Loucy (cell line): ENCODE results near the gene FAM111B.

Experiments
- H2AFZ ChIP-seq: fragments of 200-600 bp; sonication (generic); 2 replicates; pipeline ENCODE4 v1.6.0; 2016; ENCODE audit warnings: antibody characterized with exemption, mild to moderate bottlenecking, low read length, moderate library complexity
- H3F3A ChIP-seq: fragments of 200-600 bp; 2 replicates; pipeline ENCODE4 v1.6.0; 2016; ENCODE audit warnings: antibody characterized with exemption, low read depth, mild to moderate bottlenecking
- H3K27me3 ChIP-seq: fragments of 200-600 bp; sonication (generic); 2 replicates; pipeline ENCODE4 v1.6.1; 2014; ENCODE audit warnings: low read length, mild to moderate bottlenecking; ENCODE audit not compliant: insufficient read depth, poor library complexity, severe bottlenecking
- H3K36me3 ChIP-seq: fragments of 200-600 bp; sonication (generic); 2 replicates; pipeline ENCODE4 v1.6.1; 2016; ENCODE audit warnings: low read length; ENCODE audit not compliant: insufficient read depth
- H3K4me1 ChIP-seq: fragments of 200-600 bp; sonication (generic); 2 replicates; pipeline ENCODE4 v1.5.1; 2014; ENCODE audit warnings: low read length, mild to moderate bottlenecking; ENCODE audit not compliant: insufficient read depth, poor library complexity, severe bottlenecking
- H3K4me2 ChIP-seq: fragments of 200-600 bp; sonication (generic); 2 replicates; pipeline ENCODE4 v1.6.0; 2014; ENCODE audit warnings: antibody characterized with exemption, low read length, low read depth, mild to moderate bottlenecking; ENCODE audit not compliant: poor library complexity, severe bottlenecking
- H3K4me3 ChIP-seq: fragments of 200-600 bp; sonication (generic); 2 replicates; pipeline ENCODE4 v1.5.1; 2014; ENCODE audit warnings: low read length, mild to moderate bottlenecking, mixed read lengths; ENCODE audit not compliant: poor library complexity, severe bottlenecking
- H3K79me2 ChIP-seq: fragments of 200-600 bp; sonication (generic); 2 replicates; pipeline ENCODE4 v1.6.1; 2014; ENCODE audit warnings: low read length; ENCODE audit not compliant: insufficient read depth
- H3K9ac ChIP-seq: fragments of 200-600 bp; sonication (generic); 2 replicates; pipeline ENCODE4 v1.6.0; 2014; ENCODE audit warnings: mild to moderate bottlenecking, low read depth, low read length, moderate library complexity; ENCODE audit not compliant: poor library complexity, severe bottlenecking
- H3K9me2 ChIP-seq: fragments of 200-600 bp; sonication (generic); replicated peaks from 2 replicates; pipeline ENCODE4 v1.6.1; 2016; ENCODE audit warnings: low read depth, low read length, mixed read lengths
- H3K9me3 ChIP-seq: fragments of 200-600 bp; sonication (generic); 2 replicates; pipeline ENCODE4 v1.6.1; 2014; ENCODE audit warnings: mild to moderate bottlenecking, antibody characterized with exemption, low read length, low read depth; ENCODE audit not compliant: insufficient read depth
- H4K20me1 ChIP-seq: fragments of 200-600 bp; sonication (generic); 2 replicates; pipeline ENCODE4 v1.6.0; 2014; ENCODE audit warnings: antibody characterized with exemption, low read length, mild to moderate bottlenecking; ENCODE audit not compliant: insufficient read depth, poor library complexity, severe bottlenecking
- EZH2phosphoT487 ChIP-seq: fragments of 200-600 bp; IDR thresholded peaks from 2 replicates; pipeline ENCODE4 v1.6.1; 2018; ENCODE audit warnings: antibody characterized with exemption, mild to moderate bottlenecking, moderate library complexity, borderline replicate concordance
- TF ChIP-seq, protein P1 (sequence below): fragments of 200-600 bp; sonication (generic); conservative IDR thresholded peaks from 2 replicates; pipeline ENCODE4 v1.5.1; 2014; ENCODE audit warnings: mild to moderate bottlenecking, antibody characterized with exemption, low read length

Gene FAM111B

DNA sequence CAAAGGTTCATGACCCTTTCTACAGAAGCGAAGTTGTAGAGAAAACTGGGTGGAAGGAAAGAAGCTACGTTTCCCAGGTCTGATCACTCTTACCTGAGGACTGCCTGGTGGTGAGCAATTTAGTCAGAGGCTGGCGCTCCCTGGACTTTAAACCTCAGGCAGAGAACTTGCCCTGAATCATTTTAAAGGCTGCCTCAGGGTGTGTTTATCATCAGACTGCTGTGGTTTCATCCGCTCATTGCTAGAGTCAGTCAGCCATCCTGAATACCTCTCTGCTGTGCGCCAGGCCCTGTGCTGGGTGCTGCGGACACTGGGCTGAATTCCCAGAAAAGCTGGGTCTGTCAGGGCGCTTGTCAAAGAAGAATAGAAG, 67.6 kb downstream of the FAM111B start:
- H4K20me1 ChIP-seq, result peaks cover 4% of the 10 kb centered on the region
- no peak overlapping the region for H3K4me3 ChIP-seq
- H3K9me2 ChIP-seq, result no peaks in the 10 kb centered on the region
- H3F3A ChIP-seq, result no peaks in the 10 kb centered on the region
- H3K79me2 ChIP-seq, result no peaks in the 10 kb centered on the region; the same call in 1 of the 2 replicates
- H3K9ac ChIP-seq, result no peak overlapping the region
- H3K27me3 ChIP-seq, result peaks cover 5% of the 10 kb centered on the region
- TF ChIP-seq, protein P1, sequence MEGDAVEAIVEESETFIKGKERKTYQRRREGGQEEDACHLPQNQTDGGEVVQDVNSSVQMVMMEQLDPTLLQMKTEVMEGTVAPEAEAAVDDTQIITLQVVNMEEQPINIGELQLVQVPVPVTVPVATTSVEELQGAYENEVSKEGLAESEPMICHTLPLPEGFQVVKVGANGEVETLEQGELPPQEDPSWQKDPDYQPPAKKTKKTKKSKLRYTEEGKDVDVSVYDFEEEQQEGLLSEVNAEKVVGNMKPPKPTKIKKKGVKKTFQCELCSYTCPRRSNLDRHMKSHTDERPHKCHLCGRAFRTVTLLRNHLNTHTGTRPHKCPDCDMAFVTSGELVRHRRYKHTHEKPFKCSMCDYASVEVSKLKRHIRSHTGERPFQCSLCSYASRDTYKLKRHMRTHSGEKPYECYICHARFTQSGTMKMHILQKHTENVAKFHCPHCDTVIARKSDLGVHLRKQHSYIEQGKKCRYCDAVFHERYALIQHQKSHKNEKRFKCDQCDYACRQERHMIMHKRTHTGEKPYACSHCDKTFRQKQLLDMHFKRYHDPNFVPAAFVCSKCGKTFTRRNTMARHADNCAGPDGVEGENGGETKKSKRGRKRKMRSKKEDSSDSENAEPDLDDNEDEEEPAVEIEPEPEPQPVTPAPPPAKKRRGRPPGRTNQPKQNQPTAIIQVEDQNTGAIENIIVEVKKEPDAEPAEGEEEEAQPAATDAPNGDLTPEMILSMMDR, result no peak
- TF ChIP-seq EZH2phosphoT487, result no peak
- peaks cover 7% of the 10 kb centered on the region; the same call in 1 of the 2 replicates for H3K9me3 ChIP-seq
- H3K36me3 ChIP-seq, result no peaks in the 10 kb centered on the region
- no peak overlapping the region for H3K4me2 ChIP-seq
- H2AFZ ChIP-seq, result no peak overlapping the region
- H3K4me1 ChIP-seq, result peaks cover 9% of the 10 kb centered on the region

GRCh38 chr11:59175091-59175501, 68.1 kb downstream of the FAM111B start:
- Histone ChIP-seq H3K4me2 (no peak overlapping the region), H3K79me2 (no peaks in the 10 kb centered on the region; the same call in 1 of the 2 replicates), H3K9ac (no peak overlapping the region)

GRCh38 chr11:59176330-59176729, 69.3 kb downstream of the FAM111B start:
- no peak for TF ChIP-seq EZH2phosphoT487
- TF ChIP-seq, protein P1, result no peak
- H3K4me2 ChIP-seq, result no peak overlapping the region
- no peaks in the 10 kb centered on the region for H3K36me3 ChIP-seq
- H3K9me3 ChIP-seq, result peaks cover 7% of the 10 kb centered on the region; the same call in 1 of the 2 replicates
- no peaks in the 10 kb centered on the region for H3F3A ChIP-seq
- no peak overlapping the region for H3K9ac ChIP-seq
- H3K9me2 ChIP-seq, result no peaks in the 10 kb centered on the region
- H3K27me3 ChIP-seq, result peaks cover 5% of the 10 kb centered on the region
- no peaks in the 10 kb centered on the region; the same call in 1 of the 2 replicates for H3K79me2 ChIP-seq
- H3K4me3 ChIP-seq, result no peak overlapping the region
- peaks cover 9% of the 10 kb centered on the region for H3K4me1 ChIP-seq
- H2AFZ ChIP-seq, result no peak overlapping the region
- peaks cover 4% of the 10 kb centered on the region for H4K20me1 ChIP-seq

More at GRCh38 chr11:59175091-59175501, 68.1 kb downstream of the FAM111B start:
- H3K4me1 ChIP-seq, result peaks cover 9% of the 10 kb centered on the region
- no peaks in the 10 kb centered on the region for H3F3A ChIP-seq
- no peak overlapping the region for H3K4me3 ChIP-seq
- TF ChIP-seq, protein P1, result no peak
- no peak for TF ChIP-seq EZH2phosphoT487
- H3K27me3 ChIP-seq, result peaks cover 5% of the 10 kb centered on the region
- H4K20me1 ChIP-seq, result peaks cover 4% of the 10 kb centered on the region
- H2AFZ ChIP-seq, result no peak overlapping the region
- H3K9me2 ChIP-seq, result no peaks in the 10 kb centered on the region
- peaks cover 7% of the 10 kb centered on the region; the same call in 1 of the 2 replicates for H3K9me3 ChIP-seq
- no peaks in the 10 kb centered on the region for H3K36me3 ChIP-seq
